K562 (cell line): Measurements from ENCODE around the gene TLE7. TPM values are rescaled to one million over a fixed set of nuclear protein-coding genes. Genes with fewer than 3 reads are reported as not detected.
A peak's percentile ranks its signal among the peaks of the same experiment; 100 is the strongest.

Source experiments
- ATAC-seq: fragments of 200-7000 bp; cut with Tn5 transposase; 3 replicates; pipeline ENCODE4 v1.9.1; 2020; ENCODE audit warnings: moderate library complexity
- BruUV-seq: library from RNA; stranded (reverse); fragments of 400-500 nt; replicated peaks from 2 replicates; lab custom pipeline; 2021; lab: Mats Ljungman, UMichigan
- CTCF ChIA-PET: fragments of 300-600 bp; formaldehyde crosslinking; extraction: SDS; loops from one replicate; lab custom pipeline; 2021; ENCODE audit warnings: low intra/inter-chr PET ratio; lab: Yijun Ruan, JAX
- POLR2A ChIA-PET: fragments of 300-600, 350-650 bp; sonication (Branson Sonifier 250); formaldehyde crosslinking; extraction: SDS; loops from one replicate; lab custom pipeline; 2021; ENCODE audit warnings: antibody characterized with exemption, inconsistent platforms; lab: Yijun Ruan, JAX
- DNase-seq, 4 experiments: peaks; one replicate each; pipeline versions ENCODE4 v3.0.0 to v3.0.0-alpha.2; 2011 to 2018; ENCODE audit warnings: low spot score in 3 of 4, mixed read lengths in 3 of 4; ENCODE audit errors: extremely low read depth in 1 of 4
- FAIRE-seq: peaks from 2 replicates; lab custom pipeline; 2011; peaks lifted over from hg19 to GRCh38; lab: Jason Lieb, UNC
- H2AFZ ChIP-seq: 2 replicates; pipeline ENCODE4 v1.6.0; 2011; ENCODE audit warnings: low read depth, low read length, control low read depth, inconsistent platforms
- H3K27ac ChIP-seq: fragments of 200-600 bp; 3 replicates; pipeline ENCODE4 v1.8.0; 2011; ENCODE audit warnings: low read depth, mild to moderate bottlenecking, control low read depth, inconsistent platforms, low read length, moderate library complexity, mixed read lengths; ENCODE audit errors: extremely low read depth
- H3K27me3 ChIP-seq, 2 experiments: fragments of 300-600 bp in 1 of 2; 2 replicates in 1 of 2; 3 replicates in 1 of 2; pipeline versions ENCODE4 v1.6.0 to v1.8.0; 2011; ENCODE audit warnings: inconsistent platforms in 2 of 2, low read length in 2 of 2, mild to moderate bottlenecking in 1 of 2, mixed read lengths in 1 of 2, moderate library complexity in 1 of 2; ENCODE audit not compliant: control insufficient read depth in 2 of 2, insufficient read depth in 2 of 2
- H3K36me3 ChIP-seq: fragments of 300-600 bp; 3 replicates; pipeline ENCODE4 v1.8.0; 2011; ENCODE audit warnings: mild to moderate bottlenecking, low read length, inconsistent platforms; ENCODE audit not compliant: control insufficient read depth, insufficient read depth
- H3K4me1 ChIP-seq, 2 experiments: fragments of 200-600 bp in 1 of 2; replicated peaks in 1 of 2; 2 replicates in 1 of 2; 3 replicates in 1 of 2; pipeline versions ENCODE4 v1.5.1 to v1.8.0; 2011; ENCODE audit warnings: inconsistent platforms in 2 of 2, low read length in 2 of 2, mild to moderate bottlenecking in 1 of 2, mixed read lengths in 1 of 2, moderate library complexity in 1 of 2; ENCODE audit not compliant: control insufficient read depth in 2 of 2, insufficient read depth in 2 of 2
- H3K4me2 ChIP-seq: 2 replicates; pipeline ENCODE4 v1.6.1; 2011; ENCODE audit warnings: low read length, control low read depth, inconsistent platforms, mixed read lengths; ENCODE audit not compliant: insufficient read depth
- H3K4me3 ChIP-seq: fragments of 200-600 bp; sonication (generic), shearing (Covaris generic); 2 replicates; pipeline ENCODE4 v1.5.1; 2016; ENCODE audit warnings: control low read depth, inconsistent platforms
- H3K79me2 ChIP-seq: fragments of 200-600 bp; 3 replicates; pipeline ENCODE4 v1.8.0; 2011; ENCODE audit warnings: low read length, inconsistent platforms; ENCODE audit not compliant: control insufficient read depth, insufficient read depth
- H3K9ac ChIP-seq, 2 experiments: 2 replicates each; pipeline versions ENCODE4 v1.6.0 to v1.6.1; 2011; ENCODE audit warnings: low read depth in 2 of 2, low read length in 2 of 2, control low read depth in 1 of 2, inconsistent platforms in 1 of 2, mild to moderate bottlenecking in 1 of 2, mixed read lengths in 1 of 2; ENCODE audit not compliant: insufficient read depth in 1 of 2
- H3K9me1 ChIP-seq: one replicate; pipeline ENCODE4 v1.6.0; 2011; ENCODE audit warnings: inconsistent platforms, mild to moderate bottlenecking, low read length, moderate library complexity; ENCODE audit not compliant: control insufficient read depth, insufficient read depth
- H3K9me3 ChIP-seq: replicated peaks from 2 replicates; pipeline ENCODE4 v1.5.1; 2011; ENCODE audit warnings: low read depth, low read length, inconsistent platforms; ENCODE audit not compliant: control insufficient read depth, insufficient read depth
- H4K20me1 ChIP-seq: replicated peaks from 2 replicates; pipeline ENCODE4 v1.6.1; 2011; ENCODE audit warnings: low read length, inconsistent platforms, mixed read lengths; ENCODE audit not compliant: control insufficient read depth, insufficient read depth
- ARNT ChIP-seq, 2 experiments: fragments of 450-650 bp; IDR thresholded peaks; 2 replicates each; pipeline ENCODE4 v1.6.1; 2016; ENCODE audit warnings: mild to moderate bottlenecking in 1 of 2
- ATF7 ChIP-seq: fragments of 450-650 bp; IDR thresholded peaks from 2 replicates; pipeline ENCODE4 v1.7.1; 2014; ENCODE audit warnings: mild to moderate bottlenecking, moderate library complexity
- CTBP1 ChIP-seq: fragments of 450-650 bp; IDR thresholded peaks from 2 replicates; pipeline ENCODE4 v1.6.1; 2016; ENCODE audit warnings: borderline replicate concordance
- CTCF ChIP-seq, 3 experiments: IDR thresholded peaks in 2 of 3; conservative IDR thresholded peaks in 1 of 3; 2 replicates each; pipeline ENCODE4 v1.5.1; 2011 to 2012; ENCODE audit warnings: low read length in 3 of 3, mild to moderate bottlenecking in 3 of 3, control low read depth in 2 of 3, improper control_type of control experiment in 1 of 3, inconsistent platforms in 1 of 3, low read depth in 1 of 3, mixed read lengths in 1 of 3, moderate library complexity in 1 of 3; ENCODE audit not compliant: insufficient read depth in 2 of 3
- DIDO1 ChIP-seq: fragments of 450-650 bp; IDR thresholded peaks from 2 replicates; pipeline ENCODE4 v1.6.1; 2016; ENCODE audit warnings: low read depth, missing biosample characterization, missing genetic modification characterization
- EHMT2 ChIP-seq: fragments of 450-650 bp; IDR thresholded peaks from 2 replicates; pipeline ENCODE4 v1.6.1; 2018; ENCODE audit warnings: antibody characterized with exemption
- RAD21 ChIP-seq, 2 experiments: fragments of 250-450 bp in 1 of 2; fragments of 450-650 bp in 1 of 2; sonication (Bioruptor Pico) in 1 of 2; formaldehyde crosslinking in 1 of 2; IDR thresholded peaks in 1 of 2; conservative IDR thresholded peaks in 1 of 2; 2 replicates each; pipeline versions ENCODE4 v1.4.0 to v1.8.0; 2020 to 2022; ENCODE audit warnings: mild to moderate bottlenecking in 2 of 2, moderate library complexity in 1 of 2
- RB1 ChIP-seq: fragments of 450-650 bp; IDR thresholded peaks from 2 replicates; pipeline ENCODE4 v1.6.1; 2017; ENCODE audit warnings: low read depth, mild to moderate bottlenecking
- RCOR1 ChIP-seq, 2 experiments: IDR thresholded peaks; 2 replicates each; pipeline ENCODE4 v1.6.1; 2012; ENCODE audit warnings: low read depth in 2 of 2, low read length in 2 of 2, borderline replicate concordance in 1 of 2, improper control_type of control experiment in 1 of 2
- SAFB ChIP-seq: fragments of 200-400 bp; formaldehyde crosslinking; IDR thresholded peaks from 2 replicates; pipeline ENCODE4 v1.6.1; 2017; ENCODE audit warnings: low read depth, low read length, borderline replicate concordance
- SP1 ChIP-seq: sonication (generic); formaldehyde crosslinking; IDR thresholded peaks from 2 replicates; pipeline ENCODE4 v1.8.1; 2022; ENCODE audit warnings: mild to moderate bottlenecking, missing genetic modification reagents
- TEAD4 ChIP-seq, 2 experiments: sonication (generic) in 1 of 2; formaldehyde crosslinking in 1 of 2; IDR thresholded peaks; 2 replicates each; pipeline versions ENCODE4 v1.6.1 to v1.8.0; 2012 to 2022; ENCODE audit warnings: borderline replicate concordance in 1 of 2, inconsistent platforms in 1 of 2, low read length in 1 of 2, mild to moderate bottlenecking in 1 of 2, missing genetic modification reagents in 1 of 2
- TGIF2 ChIP-seq: sonication (generic); formaldehyde crosslinking; IDR thresholded peaks from 2 replicates; pipeline ENCODE4 v1.8.1; 2022; ENCODE audit warnings: mild to moderate bottlenecking, missing genetic modification reagents, moderate library complexity
- ZNF280A ChIP-seq: fragments of 450-650 bp; IDR thresholded peaks from 2 replicates; pipeline ENCODE4 v1.6.1; 2018; ENCODE audit warnings: mild to moderate bottlenecking, low read depth; ENCODE audit not compliant: partially characterized antibody
- ZNF740 ChIP-seq, 3 experiments: fragments of 200-800 bp in 1 of 3; sonication (Bioruptor generic) in 1 of 3; sonication (generic) in 1 of 3; formaldehyde crosslinking in 1 of 3; IDR thresholded peaks; 2 replicates each; pipeline versions ENCODE4 v1.6.1 to v1.8.0; 2016 to 2022; ENCODE audit warnings: mild to moderate bottlenecking in 2 of 3, missing compliant biosample characterization in 2 of 3, missing genetic modification characterization in 2 of 3, missing genetic modification reagents in 1 of 3
- WGBS: fragments of 100-300 bp; shearing (Covaris generic); methylation state at CpG from one replicate; pipeline ENCODE4 v1.1.6; 2016; ENCODE audit warnings: low coverage, mixed read lengths; ENCODE audit not compliant: insufficient coverage; ENCODE audit errors: missing lambda C conversion rate; 5-methylcytosine and 5-hydroxymethylcytosine counted together
- in situ Hi-C: fragments of 300-500 bp; cut with MboI; formaldehyde crosslinking; loops from 4 replicates; pipeline ENCODE4 v1.15.0; 2018; ENCODE audit warnings: inconsistent platforms, mixed read lengths
- intact Hi-C: fragments of 100-400 bp; cut with micrococcal nuclease; formaldehyde crosslinking; loops from 2 replicates; pipeline ENCODE4 v1.14.2; 2022
- polyA plus RNA-seq, 8 experiments: library from polyadenylated mRNA; depleted of rRNA in 4 of 8; stranded (reverse) in 5 of 8; unstranded in 3 of 8; fragments of >200 nt; fragmentation: Nextera tagmentation in 2 of 8; fragmentation: Illumina TruSeq in 1 of 8; extraction: Ambion mirVana in 2 of 8; extraction: Trizol in 1 of 8; gene quantifications; 2 replicates each; pipeline versions ENCODE4 v1.2.1 to v1.2.3, GENCODE V29; 2011 to 2014; ENCODE audit warnings: inconsistent platforms in 1 of 8, missing spikeins in 1 of 8
- total RNA-seq, 7 experiments: library from RNA; depleted of rRNA in 6 of 7; stranded (reverse); fragments of >200 nt in 6 of 7; fragmentation: Illumina TruSeq in 2 of 7; extraction: Trizol in 2 of 7; gene quantifications; 2 replicates each; pipeline versions ENCODE4 v1.2.1 to v1.2.3, GENCODE V29; 2011 to 2021; ENCODE audit warnings: low replicate concordance in 1 of 7

Gene TLE7
- total and polyA plus RNA-seq, 9 of the 15 experiments (the other 6 are each of a cell fraction or from before 2014, with no cell fraction given): not detected

- Histone ChIP-seq H3K9me3 (no peaks in the 10 kb centered on the region), H2AFZ (no peak overlapping the region), H3K4me1 (peaks cover 2 to 4% of the 10 kb centered on the region in 2 experiments; a peak in 3 of 5 replicates), H3K27ac (no peak overlapping the region), H4K20me1 (no peaks in the 10 kb centered on the region), H3K36me3 (no peaks in the 10 kb centered on the region), H3K9me1 (no peaks in the 10 kb centered on the region), H3K4me2 (no peak overlapping the region; the same call in 1 of the 2 replicates), H3K9ac (no peak overlapping the region), H3K79me2 (no peaks in the 10 kb centered on the region), H3K27me3 (no peaks in the 10 kb centered on the region), H3K4me3 (no peak overlapping the region)
- intact Hi-C loops (loop anchor here (1.0 kb wide), 2 partner anchors 20 to 57 kb away; no protein-coding TSS in a partner anchor), in situ Hi-C loops (no loop called here)
- WGBS: 12% methylated on average over 3 of the region's 3 CpGs
- peak; percentile 16 to 67 (median 42) for DNase-seq
- peak; percentile 92 for ATAC-seq
- ChIA-PET POLR2A (interaction anchor here (0.6 to 0.7 kb wide), 2 partner anchors 9 to 538 kb away, joined by 3 to 4 read pairs; no protein-coding TSS in a partner anchor), CTCF (interaction anchor here (1.1 to 1.2 kb wide), 2 partner anchors 20 to 21 kb away, joined by 3 to 7 read pairs; no protein-coding TSS in a partner anchor)
- peak; percentile 89 for FAIRE-seq
- BruUV-seq: no TSS peak
- TF ChIP-seq SP1 (CRISPR knock-in tag) (no peak), ARNT (IDR thresholded peaks at IDR 0.05) (0 out of 4 replicates have a peak, but pooled peaks of 1 of the 2 experiments have one; percentile 50), DIDO1 (no peak), RB1 (peak; percentile 31; the same call in 1 of the 2 replicates), EHMT2 (0 out of 2 replicates have a peak, but pooled peaks have one; percentile 20), TEAD4 (IDR thresholded peaks at IDR 0.05; ENCODE audit: low read length) (peak; percentile 12; the same call in 1 of the 2 replicates), TEAD4 (CRISPR knock-in tag; IDR thresholded peaks at IDR 0.05; ENCODE audit: borderline replicate concordance) (no peak), ZNF280A (no peak), TGIF2 (CRISPR knock-in tag) (no peak), CTCF (IDR thresholded peaks at IDR 0.05 in 2 of 3, conservative IDR thresholded peaks at IDR 0.05 in 1 of 3; ENCODE audit: insufficient read depth in 2 of 3, low read depth in 1 of 3, low read length in 3 of 3) (peak; percentile 70 to 85 (median 71)), SAFB (no peak), ZNF740 (CRISPR knock-in tag; IDR thresholded peaks at IDR 0.05) (no peak), ZNF740 (tag; IDR thresholded peaks at IDR 0.05) (no peak), ATF7 (0 out of 2 replicates have a peak, but pooled peaks have one; percentile 19), RAD21 (CRISPR knock-in tag; conservative IDR thresholded peaks at IDR 0.05 in 1 of 2, IDR thresholded peaks at IDR 0.05 in 1 of 2) (peak; percentile 58 to 71), RCOR1 (IDR thresholded peaks at IDR 0.05; ENCODE audit: borderline replicate concordance in 1 of 2, low read depth in 2 of 2, low read length in 2 of 2) (peak in 1 of 2 experiments; percentile 54; a peak in 1 of 4 replicates), CTBP1 (peak; percentile 18; the same call in 1 of the 2 replicates)
Observed at GRCh38 chr16:71479420-71479819, 37.6 kb upstream of the TLE7 start.
